DOHH2 (cell line): ENCODE data around the gene GAS6.

Source experiments
- H3F3A ChIP-seq: fragments of 200-600 bp; sonication (generic), shearing (Covaris generic); 2 replicates; pipeline ENCODE4 v1.6.0; 2016; ENCODE audit warnings: antibody characterized with exemption, mild to moderate bottlenecking; ENCODE audit not compliant: control insufficient read depth, insufficient read depth
- H3K27ac ChIP-seq: fragments of 200-600 bp; sonication (generic); 2 replicates; pipeline ENCODE4 v1.5.1; 2014; ENCODE audit warnings: low read depth, mild to moderate bottlenecking, low read length, moderate library complexity
- H3K27me3 ChIP-seq: fragments of 200-600 bp; sonication (generic); 2 replicates; pipeline ENCODE4 v1.6.1; 2014; ENCODE audit warnings: mild to moderate bottlenecking, low read length, mixed read lengths; ENCODE audit not compliant: control insufficient read depth
- H3K36me3 ChIP-seq: fragments of 200-600 bp; sonication (generic); 2 replicates; pipeline ENCODE4 v1.6.1; 2014; ENCODE audit warnings: mild to moderate bottlenecking, low read length, moderate library complexity, mixed read lengths; ENCODE audit not compliant: control insufficient read depth
- H3K4me1 ChIP-seq: fragments of 200-600 bp; sonication (generic); 2 replicates; pipeline ENCODE4 v1.6.1; 2014; ENCODE audit warnings: mild to moderate bottlenecking, low read length, mixed read lengths; ENCODE audit not compliant: control insufficient read depth
- H3K4me2 ChIP-seq: fragments of 200-600 bp; sonication (generic); 2 replicates; pipeline ENCODE4 v1.6.0; 2014; ENCODE audit warnings: mild to moderate bottlenecking, low read length, moderate library complexity
- H3K4me3 ChIP-seq: fragments of 200-600 bp; sonication (generic); 2 replicates; pipeline ENCODE4 v1.5.1; 2014; ENCODE audit warnings: mild to moderate bottlenecking, low read length, mixed read lengths
- H3K79me2 ChIP-seq: fragments of 200-600 bp; sonication (generic); 2 replicates; pipeline ENCODE4 v1.6.1; 2014; ENCODE audit warnings: mild to moderate bottlenecking, low read length, mixed read lengths; ENCODE audit not compliant: control insufficient read depth
- H3K9me2 ChIP-seq: fragments of 200-600 bp; sonication (generic); replicated peaks from 2 replicates; pipeline ENCODE4 v1.6.1; 2014; ENCODE audit warnings: mild to moderate bottlenecking, low read length, mixed read lengths; ENCODE audit not compliant: control insufficient read depth
- H3K9me3 ChIP-seq: fragments of 200-600 bp; sonication (generic); 2 replicates; pipeline ENCODE4 v1.6.1; 2014; ENCODE audit warnings: antibody characterized with exemption, low read length, mixed read lengths; ENCODE audit not compliant: control insufficient read depth, insufficient read depth
- H4K20me1 ChIP-seq: fragments of 200-600 bp; sonication (generic); 2 replicates; pipeline ENCODE4 v1.6.0; 2014; ENCODE audit warnings: low read depth, mild to moderate bottlenecking, antibody characterized with exemption, low read length, moderate library complexity; ENCODE audit not compliant: control insufficient read depth, insufficient read depth
- EZH2phosphoT487 ChIP-seq: fragments of 200-600 bp; sonication (generic); IDR thresholded peaks from 2 replicates; pipeline ENCODE4 v1.6.1; 2017; ENCODE audit warnings: borderline replicate concordance, mild to moderate bottlenecking, antibody characterized with exemption, low read length, moderate library complexity, mixed read lengths
- TF ChIP-seq, protein P1 (sequence below): fragments of 200-600 bp; sonication (generic); IDR thresholded peaks from one replicate; pipeline ENCODE4 v1.5.1; 2014; ENCODE audit warnings: antibody characterized with exemption, mild to moderate bottlenecking, low read depth, low read length; ENCODE audit not compliant: poor library complexity, severe bottlenecking

Gene GAS6

DNA sequence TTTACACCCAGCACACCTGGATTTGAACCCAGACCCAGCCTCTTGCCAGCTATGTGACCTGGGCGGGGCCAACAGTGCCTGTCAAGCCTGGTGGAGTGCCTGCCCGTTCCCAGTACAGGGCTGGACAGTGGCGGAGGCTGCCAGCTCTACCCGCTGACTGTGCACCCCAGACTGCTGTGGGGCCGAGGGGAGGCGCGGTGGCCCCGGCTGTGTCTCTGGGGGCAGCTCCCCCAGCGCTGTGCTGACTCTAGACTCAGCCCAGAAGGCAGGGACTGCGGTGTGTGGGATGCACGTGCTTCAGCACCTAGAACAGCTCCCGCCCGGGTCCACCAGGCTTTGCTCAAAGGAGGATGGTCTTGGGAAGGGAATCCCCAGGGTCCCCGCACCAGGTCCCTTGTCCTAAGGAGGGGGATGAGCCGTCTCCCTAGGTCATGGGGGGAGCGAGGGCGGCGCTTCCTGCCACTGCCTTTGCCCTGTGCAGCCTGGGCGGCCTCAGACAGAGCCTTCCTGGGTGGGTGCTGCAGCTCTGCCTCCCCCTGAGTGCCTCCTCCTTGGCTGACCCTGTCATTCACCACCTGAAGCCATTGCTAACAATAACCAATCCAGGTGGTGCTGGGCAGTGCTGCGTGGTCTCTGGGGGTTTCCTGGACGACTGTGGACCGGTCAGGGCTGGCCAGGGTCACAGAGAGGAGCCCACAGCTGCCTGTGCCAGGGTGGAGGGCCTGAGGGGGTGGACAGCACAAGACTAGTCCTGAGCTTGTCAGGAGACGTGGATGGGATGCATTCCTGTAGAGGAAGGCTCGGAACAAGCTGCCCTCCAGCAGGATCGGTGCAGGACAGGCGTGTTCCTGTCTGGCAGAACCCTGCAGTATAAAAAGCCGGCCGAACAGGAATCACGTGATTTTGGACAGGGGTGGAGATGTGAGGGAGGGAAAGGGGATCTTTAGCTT, 86.3 kb downstream of the GAS6 start:
- Histone ChIP-seq H3K9me2 (no peaks in the 10 kb centered on the region), H3K4me2 (no peak overlapping the region), H3K4me1 (no peaks in the 10 kb centered on the region), H3K9me3 (no peaks in the 10 kb centered on the region; the same call in 1 of the 2 replicates), H3K79me2 (no peaks in the 10 kb centered on the region), H3K36me3 (no peaks in the 10 kb centered on the region), H3K27me3 (peaks cover 6% of the 10 kb centered on the region; the same call in 1 of the 2 replicates), H3F3A (no peaks in the 10 kb centered on the region), H3K4me3 (no peak overlapping the region), H3K27ac (no peak overlapping the region), H4K20me1 (no peaks in the 10 kb centered on the region)
- no peak for TF ChIP-seq EZH2phosphoT487
- TF ChIP-seq, protein P1, sequence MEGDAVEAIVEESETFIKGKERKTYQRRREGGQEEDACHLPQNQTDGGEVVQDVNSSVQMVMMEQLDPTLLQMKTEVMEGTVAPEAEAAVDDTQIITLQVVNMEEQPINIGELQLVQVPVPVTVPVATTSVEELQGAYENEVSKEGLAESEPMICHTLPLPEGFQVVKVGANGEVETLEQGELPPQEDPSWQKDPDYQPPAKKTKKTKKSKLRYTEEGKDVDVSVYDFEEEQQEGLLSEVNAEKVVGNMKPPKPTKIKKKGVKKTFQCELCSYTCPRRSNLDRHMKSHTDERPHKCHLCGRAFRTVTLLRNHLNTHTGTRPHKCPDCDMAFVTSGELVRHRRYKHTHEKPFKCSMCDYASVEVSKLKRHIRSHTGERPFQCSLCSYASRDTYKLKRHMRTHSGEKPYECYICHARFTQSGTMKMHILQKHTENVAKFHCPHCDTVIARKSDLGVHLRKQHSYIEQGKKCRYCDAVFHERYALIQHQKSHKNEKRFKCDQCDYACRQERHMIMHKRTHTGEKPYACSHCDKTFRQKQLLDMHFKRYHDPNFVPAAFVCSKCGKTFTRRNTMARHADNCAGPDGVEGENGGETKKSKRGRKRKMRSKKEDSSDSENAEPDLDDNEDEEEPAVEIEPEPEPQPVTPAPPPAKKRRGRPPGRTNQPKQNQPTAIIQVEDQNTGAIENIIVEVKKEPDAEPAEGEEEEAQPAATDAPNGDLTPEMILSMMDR: no peak

DNA sequence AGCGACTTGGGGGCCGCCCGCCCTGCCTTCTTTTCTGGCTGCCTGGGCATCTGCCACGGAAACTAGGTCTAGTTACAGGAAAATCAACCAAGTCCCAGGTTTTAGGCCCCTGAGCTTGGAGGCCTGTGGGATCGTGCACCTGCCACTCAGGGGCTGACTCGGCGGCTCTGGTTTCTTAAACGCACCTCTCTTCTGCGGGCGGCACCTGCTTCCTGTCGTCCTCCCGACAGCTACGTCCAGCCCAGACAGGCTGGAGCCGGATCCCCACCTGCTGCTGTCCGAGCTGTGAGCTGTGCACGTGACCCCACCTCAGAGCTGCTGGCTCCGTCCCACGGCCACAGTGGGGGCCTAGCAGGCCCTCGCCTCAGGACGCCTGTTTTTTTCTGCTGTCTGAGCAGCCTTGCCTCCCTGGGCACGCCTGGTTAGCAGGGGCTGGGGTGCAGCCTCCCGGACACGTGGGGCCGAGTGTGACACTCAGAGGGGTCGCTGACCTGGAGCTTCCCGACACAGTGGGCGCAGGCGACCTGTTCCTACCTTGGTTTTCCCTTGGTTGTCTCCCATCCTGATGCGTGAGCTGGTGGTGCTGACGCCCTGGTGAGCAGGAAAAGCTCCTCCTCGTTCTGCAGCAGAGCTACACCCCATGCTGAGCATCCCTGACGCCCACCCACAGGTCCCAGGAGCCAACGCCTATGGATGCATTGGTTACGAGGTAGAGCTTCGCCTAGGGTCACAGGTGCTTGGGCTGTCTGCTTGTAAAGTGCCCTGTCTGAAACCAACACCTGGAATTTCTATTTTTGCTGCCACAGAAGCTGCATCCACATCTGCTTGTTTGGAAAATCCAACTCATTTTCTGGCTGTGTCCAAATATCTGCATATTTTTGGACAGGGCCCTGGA, 87.4 kb downstream of the GAS6 start:
- Histone ChIP-seq H3F3A (no peaks in the 10 kb centered on the region), H3K27ac (no peak overlapping the region), H4K20me1 (no peaks in the 10 kb centered on the region), H3K4me3 (no peak overlapping the region), H3K36me3 (no peaks in the 10 kb centered on the region), H3K4me2 (no peak overlapping the region), H3K9me2 (no peaks in the 10 kb centered on the region), H3K9me3 (no peaks in the 10 kb centered on the region; the same call in 1 of the 2 replicates), H3K4me1 (no peaks in the 10 kb centered on the region), H3K79me2 (no peaks in the 10 kb centered on the region), H3K27me3 (peaks cover 6% of the 10 kb centered on the region; the same call in 1 of the 2 replicates)
- TF ChIP-seq, protein P1: no peak
- TF ChIP-seq EZH2phosphoT487: no peak

DNA sequence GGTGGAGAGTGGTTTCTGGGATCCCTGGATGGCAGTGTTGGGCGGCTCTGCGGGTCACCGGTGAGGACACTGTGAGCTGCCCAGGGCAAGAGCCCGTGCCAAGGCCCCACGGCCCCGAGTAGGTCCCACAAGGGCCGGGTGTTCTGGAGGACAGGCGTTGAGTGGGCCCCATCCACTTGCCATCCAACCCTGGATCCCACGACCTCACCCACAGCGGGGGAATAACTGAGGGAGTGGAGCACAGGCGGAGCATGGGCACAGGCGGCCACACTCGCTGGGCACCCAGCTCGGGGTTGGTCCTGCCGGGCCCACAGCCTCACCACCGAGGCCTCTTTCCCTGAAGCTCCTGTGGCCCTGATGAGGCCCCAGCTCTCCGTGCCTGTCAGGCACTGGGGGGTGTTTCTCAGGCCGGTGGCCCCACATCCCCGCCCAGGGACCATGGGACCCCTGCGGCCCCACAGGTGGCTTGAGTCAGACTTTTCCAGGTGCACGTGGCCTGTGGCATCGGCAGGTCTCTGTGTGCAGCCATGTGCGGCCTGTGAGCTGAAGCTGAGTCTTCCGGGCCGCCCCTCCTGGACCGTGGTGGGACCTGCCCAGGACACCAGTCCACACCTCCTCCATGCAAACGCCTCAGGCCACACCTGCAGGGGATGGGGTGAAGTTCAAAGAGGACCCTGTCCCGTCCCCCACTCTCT, 88.3 kb downstream of the GAS6 start:
- Histone ChIP-seq H4K20me1 (no peaks in the 10 kb centered on the region), H3K9me2 (no peaks in the 10 kb centered on the region), H3K79me2 (no peaks in the 10 kb centered on the region), H3K27ac (no peak overlapping the region), H3K27me3 (peaks cover 6% of the 10 kb centered on the region; the same call in 1 of the 2 replicates), H3K4me3 (no peak overlapping the region), H3K4me1 (no peaks in the 10 kb centered on the region), H3K4me2 (no peak overlapping the region), H3K9me3 (no peaks in the 10 kb centered on the region; the same call in 1 of the 2 replicates), H3K36me3 (no peaks in the 10 kb centered on the region), H3F3A (no peaks in the 10 kb centered on the region)
- TF ChIP-seq EZH2phosphoT487: no peak
- TF ChIP-seq, protein P1: no peak
